PC-3 (cell line): Measurements from ENCODE around the gene UBAC2. TPM values are rescaled to one million over a fixed set of nuclear protein-coding genes. Genes with fewer than 3 reads are reported as not detected.
A peak's percentile ranks its signal among the peaks of the same experiment; 100 is the strongest.

Source experiments
- ATAC-seq: fragments of 200-7000 bp; cut with Tn5 transposase; 2 replicates; pipeline ENCODE4 v1.9.1; 2020; ENCODE audit warnings: mild to moderate bottlenecking, moderate library complexity
- BruUV-seq: library from RNA; stranded (reverse); fragments of 400-500 nt; replicated peaks from 2 replicates; lab custom pipeline; 2021; lab: Mats Ljungman, UMichigan
- CTCF ChIA-PET: fragments of 300-600 bp; sonication (Branson Sonifier 250); formaldehyde crosslinking; loops from one replicate; lab custom pipeline; 2022; ENCODE audit warnings: antibody characterized with exemption; lab: Charles Lee
- POLR2A ChIA-PET: fragments of 300-600 bp; sonication (Branson Sonifier 250); formaldehyde crosslinking; loops from one replicate; lab custom pipeline; 2022; ENCODE audit warnings: antibody characterized with exemption; ENCODE audit not compliant: unreplicated experiment; lab: Charles Lee
- DNase-seq: peaks from one replicate; pipeline ENCODE4 v3.0.0-alpha.2; 2015
- H2AFZ ChIP-seq: fragments of 300-600 bp; sonication (generic); 2 replicates; pipeline ENCODE4 v1.6.0; 2016; ENCODE audit warnings: antibody characterized with exemption, low read length
- H3F3A ChIP-seq: fragments of 300-600 bp; sonication (generic); one replicate; pipeline ENCODE4 v1.6.0; 2017; ENCODE audit warnings: antibody characterized with exemption, low read length, control low read depth, mild to moderate bottlenecking; ENCODE audit not compliant: unreplicated experiment
- H3K27ac ChIP-seq: fragments of 300-600 bp; sonication (generic); 2 replicates; pipeline ENCODE4 v1.5.1; 2016; ENCODE audit warnings: mild to moderate bottlenecking, low read length
- H3K27me3 ChIP-seq: fragments of 300-600 bp; sonication (generic); 2 replicates; pipeline ENCODE4 v1.6.1; 2016; ENCODE audit warnings: low read length, mixed read lengths
- H3K36me3 ChIP-seq: fragments of 300-600 bp; sonication (generic); 2 replicates; pipeline ENCODE4 v1.6.1; 2016; ENCODE audit warnings: low read depth, mixed run types, low read length, mixed read lengths
- H3K4me1 ChIP-seq: fragments of 300-600 bp; sonication (generic); 2 replicates; pipeline ENCODE4 v1.5.1; 2016; ENCODE audit warnings: low read length; ENCODE audit not compliant: insufficient read depth
- H3K4me2 ChIP-seq: fragments of 300-600 bp; sonication (generic); 2 replicates; pipeline ENCODE4 v1.6.0; 2016; ENCODE audit warnings: low read length
- H3K4me3 ChIP-seq: fragments of 300-600 bp; sonication (generic); 2 replicates; pipeline ENCODE4 v1.5.1; 2016; ENCODE audit warnings: mild to moderate bottlenecking, low read length, mixed read lengths
- H3K79me2 ChIP-seq: fragments of 300-600 bp; sonication (generic); 2 replicates; pipeline ENCODE4 v1.6.1; 2017; ENCODE audit warnings: low read length, mixed read lengths
- H3K9ac ChIP-seq: fragments of 300-600 bp; sonication (generic); 2 replicates; pipeline ENCODE4 v1.6.0; 2016; ENCODE audit warnings: mild to moderate bottlenecking, low read length
- H3K9me2 ChIP-seq: fragments of 300-600 bp; sonication (generic); replicated peaks from 2 replicates; pipeline ENCODE4 v1.6.1; 2016; ENCODE audit warnings: mixed run types, low read length, mixed read lengths
- H3K9me3 ChIP-seq: fragments of 300-600 bp; sonication (generic); 2 replicates; pipeline ENCODE4 v1.6.1; 2016; ENCODE audit warnings: low read length, mixed read lengths
- H4K20me1 ChIP-seq: fragments of 300-600 bp; sonication (generic); 2 replicates; pipeline ENCODE4 v1.6.1; 2016; ENCODE audit warnings: low read length, mixed read lengths
- EZH2 ChIP-seq: fragments of 300-600 bp; sonication (generic); IDR thresholded peaks from one replicate; pipeline ENCODE4 v1.6.1; 2017; ENCODE audit warnings: antibody characterized with exemption, mild to moderate bottlenecking, low read length; ENCODE audit not compliant: unreplicated experiment
- EZH2phosphoT487 ChIP-seq: fragments of 300-600 bp; sonication (generic); IDR thresholded peaks from 2 replicates; pipeline ENCODE4 v1.6.1; 2018; ENCODE audit warnings: mild to moderate bottlenecking, antibody characterized with exemption, low read length, borderline replicate concordance
- intact Hi-C: fragments of 100-400 bp; cut with micrococcal nuclease; formaldehyde crosslinking; loops from 2 replicates; pipeline ENCODE4 v1.9.0; 2023
- total RNA-seq: library from RNA; depleted of rRNA; stranded (reverse); fragments of >200 nt; gene quantifications from 2 replicates; pipeline ENCODE4 v1.2.3, GENCODE V29; 2014
- TF ChIP-seq, protein P1 (sequence below): fragments of 300-600 bp; sonication (generic); conservative IDR thresholded peaks from 2 replicates; pipeline ENCODE4 v1.5.1; 2017; ENCODE audit warnings: antibody characterized with exemption, low read depth, mild to moderate bottlenecking, low read length

Gene UBAC2
- total RNA-seq, 1 experiment from 2014 or later = 34.5 TPM

DNA sequence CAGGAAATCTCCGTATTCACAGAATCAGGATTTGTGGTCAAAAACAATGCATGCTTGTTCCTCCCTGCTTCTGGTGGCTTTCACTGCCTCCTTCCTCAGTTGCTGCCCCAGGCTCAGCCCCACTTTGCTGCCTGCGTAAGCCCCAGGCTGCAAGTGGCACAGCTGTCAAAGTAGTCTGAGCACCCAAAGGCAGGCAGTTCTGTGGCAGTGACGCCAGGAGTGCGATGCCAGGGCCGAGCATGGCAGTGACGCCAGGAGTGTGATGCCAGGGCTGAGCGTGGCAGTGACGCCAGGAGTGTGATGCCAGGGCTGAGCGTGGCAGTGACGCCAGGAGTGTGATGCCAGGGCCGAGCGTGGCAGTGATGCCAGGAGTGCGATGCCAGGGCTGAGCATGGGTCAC lies 183.8 kb downstream of the UBAC2 start:
- Histone ChIP-seq H2AFZ (no peak overlapping the region), H3K36me3 (peaks cover 4% of the 10 kb centered on the region; the same call in 1 of the 2 replicates), H3K79me2 (no peaks in the 10 kb centered on the region), H3K9ac (no peak overlapping the region), H3K4me3 (no peak overlapping the region), H4K20me1 (no peaks in the 10 kb centered on the region), H3F3A (no peaks in the 10 kb centered on the region), H3K4me2 (no peak overlapping the region), H3K27me3 (no peaks in the 10 kb centered on the region), H3K4me1 (no peaks in the 10 kb centered on the region; the same call in 1 of the 2 replicates), H3K9me2 (no peaks in the 10 kb centered on the region), H3K9me3 (no peaks in the 10 kb centered on the region), H3K27ac (no peak overlapping the region)
- no peak for DNase-seq
- intact Hi-C loops = no loop called here
- CTCF ChIA-PET = no interaction called here
- TF ChIP-seq, protein P1, sequence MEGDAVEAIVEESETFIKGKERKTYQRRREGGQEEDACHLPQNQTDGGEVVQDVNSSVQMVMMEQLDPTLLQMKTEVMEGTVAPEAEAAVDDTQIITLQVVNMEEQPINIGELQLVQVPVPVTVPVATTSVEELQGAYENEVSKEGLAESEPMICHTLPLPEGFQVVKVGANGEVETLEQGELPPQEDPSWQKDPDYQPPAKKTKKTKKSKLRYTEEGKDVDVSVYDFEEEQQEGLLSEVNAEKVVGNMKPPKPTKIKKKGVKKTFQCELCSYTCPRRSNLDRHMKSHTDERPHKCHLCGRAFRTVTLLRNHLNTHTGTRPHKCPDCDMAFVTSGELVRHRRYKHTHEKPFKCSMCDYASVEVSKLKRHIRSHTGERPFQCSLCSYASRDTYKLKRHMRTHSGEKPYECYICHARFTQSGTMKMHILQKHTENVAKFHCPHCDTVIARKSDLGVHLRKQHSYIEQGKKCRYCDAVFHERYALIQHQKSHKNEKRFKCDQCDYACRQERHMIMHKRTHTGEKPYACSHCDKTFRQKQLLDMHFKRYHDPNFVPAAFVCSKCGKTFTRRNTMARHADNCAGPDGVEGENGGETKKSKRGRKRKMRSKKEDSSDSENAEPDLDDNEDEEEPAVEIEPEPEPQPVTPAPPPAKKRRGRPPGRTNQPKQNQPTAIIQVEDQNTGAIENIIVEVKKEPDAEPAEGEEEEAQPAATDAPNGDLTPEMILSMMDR = no peak
- TF ChIP-seq EZH2phosphoT487 = no peak
- no peak for TF ChIP-seq EZH2
- POLR2A ChIA-PET = no interaction called here
- no TSS peak for BruUV-seq
- ATAC-seq = no peak

DNA sequence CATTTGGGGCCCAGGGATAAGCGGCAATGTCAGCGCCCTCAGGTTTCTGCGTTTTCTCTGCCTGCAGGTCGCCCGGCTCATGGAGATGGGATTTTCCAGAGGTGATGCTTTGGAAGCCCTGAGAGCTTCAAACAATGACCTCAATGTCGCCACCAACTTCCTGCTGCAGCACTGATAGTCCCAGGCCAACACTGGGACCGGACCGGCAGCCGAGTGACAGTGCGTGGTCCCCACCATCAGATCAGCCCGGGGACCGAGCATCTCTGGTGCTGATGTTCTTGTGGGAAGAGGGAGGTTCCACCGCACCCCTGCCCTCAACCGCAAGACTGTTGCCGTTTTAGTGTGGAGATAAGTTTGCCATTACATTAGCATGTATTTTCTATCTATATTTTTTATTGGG lies 184.5 kb downstream of the UBAC2 start:
- Histone ChIP-seq H3K4me3 (no peak overlapping the region), H3F3A (no peaks in the 10 kb centered on the region), H3K79me2 (no peaks in the 10 kb centered on the region), H3K36me3 (peaks cover 4% of the 10 kb centered on the region; the same call in 1 of the 2 replicates), H3K4me1 (no peaks in the 10 kb centered on the region; the same call in 1 of the 2 replicates), H3K27ac (no peak overlapping the region), H3K4me2 (no peak overlapping the region), H4K20me1 (no peaks in the 10 kb centered on the region), H3K9me2 (no peaks in the 10 kb centered on the region), H3K27me3 (no peaks in the 10 kb centered on the region), H3K9ac (no peak overlapping the region), H2AFZ (no peak overlapping the region), H3K9me3 (no peaks in the 10 kb centered on the region)
- TF ChIP-seq EZH2phosphoT487 (no peak), EZH2 (no peak)
- TF ChIP-seq, protein P1 = no peak
- DNase-seq = no peak
- ChIA-PET CTCF (no interaction called here), POLR2A (no interaction called here)
- BruUV-seq = no TSS peak
- no peak for ATAC-seq
- intact Hi-C loops = no loop called here

DNA sequence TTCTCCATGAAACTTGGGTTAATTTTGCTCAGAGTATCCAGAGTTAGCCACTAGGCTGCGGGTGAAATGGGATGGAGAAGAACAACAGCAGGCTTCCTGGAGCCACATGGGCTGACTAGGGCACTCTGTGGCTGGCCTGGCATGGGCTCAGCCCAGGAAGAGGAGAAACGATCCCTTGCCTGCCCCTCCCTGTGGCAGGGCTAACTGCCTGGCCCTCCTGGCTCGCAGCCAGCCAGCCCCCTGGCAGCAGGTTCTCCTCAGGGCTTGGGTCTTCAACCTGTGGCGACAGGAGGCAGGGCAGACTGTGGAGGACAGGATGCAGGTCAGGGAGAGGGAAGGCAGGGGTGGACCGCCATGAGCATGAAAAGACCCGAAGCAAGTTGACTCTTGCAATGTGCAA lies 185.3 kb downstream of the UBAC2 start:
- Histone ChIP-seq H3F3A (no peaks in the 10 kb centered on the region), H3K79me2 (no peaks in the 10 kb centered on the region), H4K20me1 (no peaks in the 10 kb centered on the region), H3K36me3 (peaks cover 4% of the 10 kb centered on the region; the same call in 1 of the 2 replicates), H3K27ac (no peak overlapping the region), H3K27me3 (no peaks in the 10 kb centered on the region), H2AFZ (no peak overlapping the region), H3K4me2 (no peak overlapping the region), H3K4me3 (no peak overlapping the region), H3K4me1 (no peaks in the 10 kb centered on the region; the same call in 1 of the 2 replicates), H3K9me2 (no peaks in the 10 kb centered on the region), H3K9me3 (no peaks in the 10 kb centered on the region), H3K9ac (no peak overlapping the region)
- DNase-seq (no peak), ATAC-seq (no peak)
- intact Hi-C loops = no loop called here
- CTCF ChIA-PET = no interaction called here
- TF ChIP-seq EZH2phosphoT487 (no peak), EZH2 (no peak)
- TF ChIP-seq, protein P1 = no peak
- BruUV-seq = TSS peak; percentile 30
- POLR2A ChIA-PET = no interaction called here
